Body of pancreas (tissue), 4 donors: ENCODE data around the gene AATF. TPM values are rescaled to one million over a fixed set of nuclear protein-coding genes. Genes with fewer than 3 reads are reported as not detected.

ENCODE experiments used
- ATAC-seq: fragments of 150-250 bp; one replicate; pipeline ENCODE4 v1.9.1; 2016
- DNase-seq, 4 donors: peaks; one replicate each; pipeline ENCODE4 v3.0.0-alpha.2; 2019
- H3K27ac ChIP-seq, 4 donors: fragments of 200-600 bp; sonication (generic); 1 replicate in 3 of 4; 2 replicates in 1 of 4; pipeline versions ENCODE4 v1.5.1 to v1.6.1; 2016 to 2019; ENCODE audit warnings: mild to moderate bottlenecking in 1 of 4, mixed read lengths in 1 of 4, moderate library complexity in 1 of 4
- H3K27me3 ChIP-seq, 2 donors: fragments of 200-600 bp; sonication (generic); one replicate each; pipeline ENCODE4 v1.6.0; 2016; ENCODE audit warnings: mild to moderate bottlenecking in 1 of 2
- H3K36me3 ChIP-seq, 2 donors: fragments of 200-600 bp; sonication (generic); replicated peaks in 1 of 2; 2 replicates each; pipeline ENCODE4 v1.5.1; 2016; ENCODE audit warnings: low read depth in 2 of 2; ENCODE audit not compliant: insufficient read depth in 1 of 2
- H3K4me1 ChIP-seq: fragments of 200-600 bp; sonication (generic); one replicate; pipeline ENCODE4 v1.6.0; 2016
- H3K4me3 ChIP-seq, 2 donors: fragments of 200-600 bp; sonication (generic); 1 replicate in 1 of 2; 2 replicates in 1 of 2; pipeline ENCODE4 v1.5.1; 2016 to 2019
- H3K9me3 ChIP-seq, 3 donors: fragments of 200-600 bp; sonication (generic); 1 replicate in 2 of 3; 2 replicates in 1 of 3; pipeline ENCODE4 v1.5.1; 2016
- CTCF ChIP-seq, 7 experiments: fragments of 450-650 bp in 4 of 7; fragments of 200-600 bp in 3 of 7; sonication (generic) in 3 of 7; IDR thresholded peaks; one replicate each; pipeline ENCODE4 v1.5.1; 2016 to 2019; ENCODE audit warnings: antibody characterized with exemption in 7 of 7
- POLR2A ChIP-seq, 3 donors: fragments of 450-650 bp; IDR thresholded peaks; one replicate each; pipeline ENCODE4 v1.6.1; 2016; ENCODE audit warnings: antibody characterized with exemption in 3 of 3, mild to moderate bottlenecking in 2 of 3
- WGBS, 2 donors: methylation state at CpG; one replicate each; pipeline ENCODE4 v1.1.5; 2017; 5-methylcytosine and 5-hydroxymethylcytosine counted together
- intact Hi-C: fragments of 100-400 bp; cut with DNase I; formaldehyde crosslinking; loops from one replicate; pipeline ENCODE4 v1.15.1; 2023
- total RNA-seq, 2 donors: library from RNA; depleted of rRNA; stranded (reverse); fragments of >200 nt; gene quantifications; one replicate each; pipeline ENCODE4 v1.1.0, GENCODE V29; 2016

Gene AATF
- total RNA-seq, 2 donors from 2014 or later = 16.5 to 28.3 TPM

- intact Hi-C loops = no loop called here
- TF ChIP-seq CTCF (IDR thresholded peaks at IDR 0.05) = no peak
- no peak for TF ChIP-seq POLR2A (IDR thresholded peaks at IDR 0.05)
Observed at GRCh38 chr17:36951084-36951789, 2.5 kb downstream of the AATF start.

GRCh38 chr17:36971508-36971907, 22.8 kb downstream of the AATF start:
- H3K27me3 ChIP-seq = no peaks in the 10 kb centered on the region
- DNase-seq (no peak), ATAC-seq (no peak)
- H3K4me1 ChIP-seq = peaks cover 5% of the 10 kb centered on the region
- no peak overlapping the region for H3K27ac ChIP-seq
- TF ChIP-seq CTCF (IDR thresholded peaks at IDR 0.05) (no peak), POLR2A (IDR thresholded peaks at IDR 0.05) (no peak)
- WGBS, 2 donors = 67 to 70% methylated on average over 4 of the region's 4 CpGs
- H3K36me3 ChIP-seq = no peaks in the 10 kb centered on the region
- H3K4me3 ChIP-seq = no peak overlapping the region
- intact Hi-C loops = no loop called here
- H3K9me3 ChIP-seq = no peaks in the 10 kb centered on the region

More at GRCh38 chr17:36951084-36951789, 2.5 kb downstream of the AATF start:
- peaks cover 0 to 1% of the 10 kb centered on the region in 2 donors for H3K27me3 ChIP-seq
- H3K4me3 ChIP-seq = no peak overlapping the region
- no peaks in the 10 kb centered on the region for H3K9me3 ChIP-seq
- H3K27ac ChIP-seq = no peak overlapping the region
- peaks cover 27% of the 10 kb centered on the region for H3K4me1 ChIP-seq
- H3K36me3 ChIP-seq = peaks cover 0 to 17% of the 10 kb centered on the region in 2 donors
- 78 to 81% methylated on average over 5 of the region's 5 CpGs for WGBS, 2 donors
- ATAC-seq = no peak
- DNase-seq = no peak

GRCh38 chr17:36972186-36972700, 23.5 kb downstream of the AATF start:
- ATAC-seq (no peak), DNase-seq (no peak)
- Histone ChIP-seq H3K4me1 (peaks cover 5% of the 10 kb centered on the region), H3K9me3 (no peaks in the 10 kb centered on the region), H3K4me3 (no peak overlapping the region), H3K27ac (no peak overlapping the region), H3K27me3 (no peaks in the 10 kb centered on the region), H3K36me3 (no peaks in the 10 kb centered on the region)
- intact Hi-C loops = no loop called here
- TF ChIP-seq POLR2A (IDR thresholded peaks at IDR 0.05) (no peak), CTCF (IDR thresholded peaks at IDR 0.05) (no peak)

GRCh38 chr17:36972905-36973304, 24.2 kb downstream of the AATF start:
- TF ChIP-seq CTCF (IDR thresholded peaks at IDR 0.05) (no peak), POLR2A (IDR thresholded peaks at IDR 0.05) (no peak)
- H3K27ac ChIP-seq = no peak overlapping the region
- intact Hi-C loops = no loop called here
- no peaks in the 10 kb centered on the region for H3K9me3 ChIP-seq
- 91 to 94% methylated on average over 1 of the region's 1 CpG for WGBS, 2 donors
- DNase-seq (no peak), ATAC-seq (no peak)
- no peaks in the 10 kb centered on the region for H3K36me3 ChIP-seq
- H3K4me1 ChIP-seq = peaks cover 5% of the 10 kb centered on the region
- no peak overlapping the region for H3K4me3 ChIP-seq
- H3K27me3 ChIP-seq = no peaks in the 10 kb centered on the region
